Chondrocyte (in vitro differentiated cells): Measurements from ENCODE around the gene RASA2. TPM values are rescaled to one million over a fixed set of nuclear protein-coding genes. Genes with fewer than 3 reads are reported as not detected.

Experiments
- DNase-seq: peaks from one replicate; pipeline ENCODE4 v3.0.0; 2021; ENCODE audit warnings: mixed read lengths, low spot score
- H3K27ac Mint-ChIP-seq: one replicate; pipeline ENCODE4 v1.8.0; 2021; ENCODE audit warnings: mild to moderate bottlenecking, moderate library complexity, mixed read lengths; ENCODE audit not compliant: unreplicated experiment
- H3K27me3 Mint-ChIP-seq: 2 replicates; pipeline ENCODE4 v1.8.0; 2021; ENCODE audit warnings: low read depth, mixed read lengths
- H3K36me3 Mint-ChIP-seq: 2 replicates; pipeline ENCODE4 v1.8.0; 2021; ENCODE audit warnings: low read depth, mixed read lengths
- H3K4me1 Mint-ChIP-seq: 2 replicates; pipeline ENCODE4 v1.8.0; 2021; ENCODE audit warnings: low read depth, mild to moderate bottlenecking, mixed read lengths
- H3K4me3 Mint-ChIP-seq: one replicate; pipeline ENCODE4 v1.8.0; 2021; ENCODE audit warnings: mild to moderate bottlenecking, moderate library complexity, mixed read lengths; ENCODE audit not compliant: unreplicated experiment
- H3K9me3 Mint-ChIP-seq: 2 replicates; pipeline ENCODE4 v1.8.0; 2021; ENCODE audit warnings: low read depth, mixed read lengths
- CTCF ChIP-seq: fragments of 200-600 bp; sonication (generic); IDR thresholded peaks from 2 replicates; pipeline ENCODE4 v1.5.0; 2021; ENCODE audit warnings: antibody characterized with exemption, mild to moderate bottlenecking, moderate library complexity
- long read RNA-seq: library from polyadenylated mRNA; stranded (forward); transcript quantifications from one replicate; pipeline ENCODE4 v2.0.0, GENCODE V29; 2021
- total RNA-seq: library from RNA; stranded (reverse); gene quantifications from 3 replicates; pipeline ENCODE4 v1.2.1, GENCODE V29; 2021

RASA2 gene
- total RNA-seq, result 8.5 to 9.2 TPM (median 9.2 TPM) in 3 replicates
- long read RNA-seq, result 0 reads

- H3K27me3 Mint-ChIP-seq, result no peaks in the 10 kb centered on the region
- no peak for DNase-seq
- H3K4me3 Mint-ChIP-seq, result peak within 1 kb of the TSS; percentile 78
- H3K27ac Mint-ChIP-seq, result peak within 1 kb of the TSS; percentile 78
- H3K9me3 Mint-ChIP-seq, result no peaks in the 10 kb centered on the region
- peaks cover 2% of the 10 kb centered on the region for H3K36me3 Mint-ChIP-seq
- peaks cover 20% of the 10 kb centered on the region for H3K4me1 Mint-ChIP-seq
- TF ChIP-seq CTCF, result no peak
Measured at GRCh38 chr3:141486746-141487520, at the start of gene RASA2. TSS of gene RASA2 (plus strand) at chr3:141487027. CDS start at chr3:141487084, 57 bp downstream.

- no peaks in the 10 kb centered on the region for H3K9me3 Mint-ChIP-seq
- no peak for DNase-seq
- peaks cover 25% of the 10 kb centered on the region for H3K36me3 Mint-ChIP-seq
- H3K27me3 Mint-ChIP-seq, result no peaks in the 10 kb centered on the region
- H3K27ac Mint-ChIP-seq, result peak overlapping the region; percentile 37
- H3K4me3 Mint-ChIP-seq, result no peak overlapping the region
- peaks cover 52% of the 10 kb centered on the region for H3K4me1 Mint-ChIP-seq
- no peak for TF ChIP-seq CTCF
Measured at GRCh38 chr3:141439589-141439988, 47.2 kb upstream of the RASA2 start.

GRCh38 chr3:141440942-141441341, 45.9 kb upstream of the RASA2 start:
- H3K27ac Mint-ChIP-seq, result peak overlapping the region; percentile 88

GRCh38 chr3:141441381-141442364, 45.2 kb upstream of the RASA2 start:
- Mint-ChIP-seq H3K27me3 (no peaks in the 10 kb centered on the region), H3K4me3 (peak overlapping the region; percentile 48), H3K27ac (peak overlapping the region; percentile 88), H3K9me3 (no peaks in the 10 kb centered on the region), H3K36me3 (peaks cover 33% of the 10 kb centered on the region), H3K4me1 (peaks cover 50% of the 10 kb centered on the region)
- DNase-seq, result no peak
- TF ChIP-seq CTCF, result peak; percentile 86

More at GRCh38 chr3:141440942-141441341, 45.9 kb upstream of the RASA2 start:
- peaks cover 33% of the 10 kb centered on the region for H3K36me3 Mint-ChIP-seq
- no peak overlapping the region for H3K4me3 Mint-ChIP-seq
- H3K27me3 Mint-ChIP-seq, result no peaks in the 10 kb centered on the region
- H3K9me3 Mint-ChIP-seq, result no peaks in the 10 kb centered on the region
- H3K4me1 Mint-ChIP-seq, result peaks cover 55% of the 10 kb centered on the region
- no peak for DNase-seq
- TF ChIP-seq CTCF, result no peak

GRCh38 chr3:141442446-141442845, 44.4 kb upstream of the RASA2 start:
- Mint-ChIP-seq H3K9me3 (no peaks in the 10 kb centered on the region), H3K4me1 (peaks cover 50% of the 10 kb centered on the region), H3K27ac (peak overlapping the region; percentile 88), H3K36me3 (peaks cover 35% of the 10 kb centered on the region), H3K27me3 (no peaks in the 10 kb centered on the region), H3K4me3 (peak overlapping the region; percentile 48)
- TF ChIP-seq CTCF, result no peak
- no peak for DNase-seq
